Retinal pigment epithelial cell (primary cell): ENCODE data around the gene HIC1.

Experiments
- DNase-seq: peaks from one replicate; pipeline ENCODE4 v3.0.0-alpha.2; 2010; ENCODE audit warnings: low read depth
- H3K4me3 ChIP-seq: 2 replicates; pipeline ENCODE4 v1.5.1; 2011; ENCODE audit warnings: mild to moderate bottlenecking, low read length, control low read depth, moderate library complexity
- TF ChIP-seq, protein P1 (sequence below): conservative IDR thresholded peaks from 2 replicates; pipeline ENCODE4 v1.5.1; 2011; ENCODE audit warnings: low read depth, low read length, control low read depth, inconsistent platforms

HIC1 gene

DNA sequence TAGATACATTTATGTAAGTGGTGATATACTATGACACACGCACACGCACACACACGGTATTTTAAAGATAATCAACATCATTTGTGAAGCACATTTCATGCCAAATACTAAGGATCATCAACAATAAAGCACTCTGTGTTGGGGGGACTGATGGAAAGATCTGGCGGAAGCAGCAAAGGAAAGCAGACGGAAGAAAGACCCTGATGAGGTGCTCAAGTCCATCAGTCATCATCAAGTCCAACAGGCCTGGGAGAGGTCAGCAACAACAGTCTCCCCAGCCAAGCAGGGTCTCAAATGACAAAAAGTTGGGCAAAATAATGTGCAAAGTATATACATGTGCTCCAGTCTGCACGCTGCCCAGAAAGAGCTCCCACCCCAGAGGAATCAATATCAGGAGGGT, 55.5 kb downstream of the HIC1 start:
- TF ChIP-seq, protein P1, sequence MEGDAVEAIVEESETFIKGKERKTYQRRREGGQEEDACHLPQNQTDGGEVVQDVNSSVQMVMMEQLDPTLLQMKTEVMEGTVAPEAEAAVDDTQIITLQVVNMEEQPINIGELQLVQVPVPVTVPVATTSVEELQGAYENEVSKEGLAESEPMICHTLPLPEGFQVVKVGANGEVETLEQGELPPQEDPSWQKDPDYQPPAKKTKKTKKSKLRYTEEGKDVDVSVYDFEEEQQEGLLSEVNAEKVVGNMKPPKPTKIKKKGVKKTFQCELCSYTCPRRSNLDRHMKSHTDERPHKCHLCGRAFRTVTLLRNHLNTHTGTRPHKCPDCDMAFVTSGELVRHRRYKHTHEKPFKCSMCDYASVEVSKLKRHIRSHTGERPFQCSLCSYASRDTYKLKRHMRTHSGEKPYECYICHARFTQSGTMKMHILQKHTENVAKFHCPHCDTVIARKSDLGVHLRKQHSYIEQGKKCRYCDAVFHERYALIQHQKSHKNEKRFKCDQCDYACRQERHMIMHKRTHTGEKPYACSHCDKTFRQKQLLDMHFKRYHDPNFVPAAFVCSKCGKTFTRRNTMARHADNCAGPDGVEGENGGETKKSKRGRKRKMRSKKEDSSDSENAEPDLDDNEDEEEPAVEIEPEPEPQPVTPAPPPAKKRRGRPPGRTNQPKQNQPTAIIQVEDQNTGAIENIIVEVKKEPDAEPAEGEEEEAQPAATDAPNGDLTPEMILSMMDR = no peak
- no peak for DNase-seq
- no peak overlapping the region for H3K4me3 ChIP-seq

DNA sequence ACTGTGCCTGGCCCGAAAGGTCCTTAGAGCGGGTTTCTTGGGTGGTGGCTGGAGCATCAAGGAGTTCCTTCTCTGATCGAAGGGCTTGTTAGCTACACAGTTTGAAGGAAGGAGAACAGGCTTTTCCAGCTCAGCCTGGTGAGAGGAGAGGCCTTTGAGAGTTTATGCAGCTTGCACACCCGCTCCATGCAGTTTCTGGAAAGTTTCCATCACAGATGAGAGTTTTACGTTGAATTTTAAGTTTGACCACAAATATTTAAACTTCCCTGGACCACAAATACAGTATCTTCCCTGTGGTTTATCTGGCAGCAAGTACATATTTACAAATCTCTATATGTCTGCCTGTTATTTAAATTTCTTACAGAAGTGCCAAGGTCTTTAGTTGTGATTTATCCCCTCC, 56.8 kb downstream of the HIC1 start:
- no peak for DNase-seq
- TF ChIP-seq, protein P1 = no peak
- H3K4me3 ChIP-seq = no peak overlapping the region
